Activated CD4-positive, CD25-positive, alpha-beta regulatory T cell treated with anti-CD3 and anti-CD28 coated beads, Interleukin-2, amount 50 U/mL, for 16 hours (primary cell): ENCODE measurements around the gene DSP.

Experiments used
- DNase-seq: peaks from one replicate; pipeline ENCODE4 v3.0.0-alpha.2; 2020; ENCODE audit warnings: low read depth, low spot score

Gene DSP

GRCh38 chr6:7593229-7593628, 51.8 kb downstream of the DSP start:
- DNase-seq, result no peak

GRCh38 chr6:7594579-7595125, 53.2 kb downstream of the DSP start:
- DNase-seq, result no peak

- DNase-seq, result no peak
These were observed 62.5 kb downstream of the DSP start for GRCh38 chr6:7604003-7604402.

GRCh38 chr6:7604506-7604905, 63.0 kb downstream of the DSP start:
- no peak for DNase-seq

- DNase-seq, result no peak
These were observed 74.3 kb downstream of the DSP start for GRCh38 chr6:7615611-7616383.

- DNase-seq, result no peak
These were observed 76.6 kb downstream of the DSP start for GRCh38 chr6:7617801-7618764.

GRCh38 chr6:7621761-7622160, 80.3 kb downstream of the DSP start:
- DNase-seq, result no peak

- DNase-seq, result no peak
These were observed 83.6 kb downstream of the DSP start for GRCh38 chr6:7624796-7625710.

GRCh38 chr6:7628479-7628878, 87.0 kb downstream of the DSP start:
- DNase-seq, result no peak

GRCh38 chr6:7628909-7629308, 87.4 kb downstream of the DSP start:
- no peak for DNase-seq

GRCh38 chr6:7629321-7629720, 87.8 kb downstream of the DSP start:
- no peak for DNase-seq

- DNase-seq, result no peak
These were observed 89.3 kb downstream of the DSP start for GRCh38 chr6:7630792-7631191.

GRCh38 chr6:7631466-7631865, 90.0 kb downstream of the DSP start:
- no peak for DNase-seq

- no peak for DNase-seq
These were observed 91.2 kb downstream of the DSP start for GRCh38 chr6:7632501-7633290.

- no peak for DNase-seq
These were observed 91.9 kb downstream of the DSP start for GRCh38 chr6:7633361-7633760.

- DNase-seq, result no peak
These were observed 94.7 kb downstream of the DSP start for GRCh38 chr6:7636151-7636550.
